T-helper 1 cell (primary cell): Measurements from ENCODE around the gene THSD7B.
"Not testable (repeated sequence)": the region's sequence is repeated elsewhere in the genome, so short reads cannot be mapped to it uniquely, and the experiment has no call there.

Source experiments
- DNase-seq, 5 donors: peaks; one replicate each; pipeline ENCODE4 v3.0.0-alpha.2; 2012 to 2020
- total RNA-seq, 4 donors: gene quantifications; one replicate each; lab custom pipeline; 2026; lab: John Stamatoyannopoulos, UW

The THSD7B gene, protein sequence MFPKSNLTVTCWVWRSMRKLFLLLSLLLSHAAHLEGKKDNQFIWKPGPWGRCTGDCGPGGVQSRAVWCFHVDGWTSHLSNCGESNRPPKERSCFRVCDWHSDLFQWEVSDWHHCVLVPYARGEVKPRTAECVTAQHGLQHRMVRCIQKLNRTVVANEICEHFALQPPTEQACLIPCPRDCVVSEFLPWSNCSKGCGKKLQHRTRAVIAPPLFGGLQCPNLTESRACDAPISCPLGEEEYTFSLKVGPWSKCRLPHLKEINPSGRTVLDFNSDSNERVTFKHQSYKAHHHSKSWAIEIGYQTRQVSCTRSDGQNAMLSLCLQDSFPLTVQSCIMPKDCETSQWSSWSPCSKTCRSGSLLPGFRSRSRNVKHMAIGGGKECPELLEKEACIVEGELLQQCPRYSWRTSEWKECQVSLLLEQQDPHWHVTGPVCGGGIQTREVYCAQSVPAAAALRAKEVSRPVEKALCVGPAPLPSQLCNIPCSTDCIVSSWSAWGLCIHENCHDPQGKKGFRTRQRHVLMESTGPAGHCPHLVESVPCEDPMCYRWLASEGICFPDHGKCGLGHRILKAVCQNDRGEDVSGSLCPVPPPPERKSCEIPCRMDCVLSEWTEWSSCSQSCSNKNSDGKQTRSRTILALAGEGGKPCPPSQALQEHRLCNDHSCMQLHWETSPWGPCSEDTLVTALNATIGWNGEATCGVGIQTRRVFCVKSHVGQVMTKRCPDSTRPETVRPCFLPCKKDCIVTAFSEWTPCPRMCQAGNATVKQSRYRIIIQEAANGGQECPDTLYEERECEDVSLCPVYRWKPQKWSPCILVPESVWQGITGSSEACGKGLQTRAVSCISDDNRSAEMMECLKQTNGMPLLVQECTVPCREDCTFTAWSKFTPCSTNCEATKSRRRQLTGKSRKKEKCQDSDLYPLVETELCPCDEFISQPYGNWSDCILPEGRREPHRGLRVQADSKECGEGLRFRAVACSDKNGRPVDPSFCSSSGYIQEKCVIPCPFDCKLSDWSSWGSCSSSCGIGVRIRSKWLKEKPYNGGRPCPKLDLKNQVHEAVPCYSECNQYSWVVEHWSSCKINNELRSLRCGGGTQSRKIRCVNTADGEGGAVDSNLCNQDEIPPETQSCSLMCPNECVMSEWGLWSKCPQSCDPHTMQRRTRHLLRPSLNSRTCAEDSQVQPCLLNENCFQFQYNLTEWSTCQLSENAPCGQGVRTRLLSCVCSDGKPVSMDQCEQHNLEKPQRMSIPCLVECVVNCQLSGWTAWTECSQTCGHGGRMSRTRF (N-terminal part only)
- total RNA-seq: 0 reads per million in 4 donors

- DNase-seq: no peak
Observed at GRCh38 chr2:136765256-136766072, at the start of gene THSD7B. Gene THSD7B (plus strand): TSS chr2:136765545. CDS start chr2:136882179, 116,634 bp downstream.

DNA sequence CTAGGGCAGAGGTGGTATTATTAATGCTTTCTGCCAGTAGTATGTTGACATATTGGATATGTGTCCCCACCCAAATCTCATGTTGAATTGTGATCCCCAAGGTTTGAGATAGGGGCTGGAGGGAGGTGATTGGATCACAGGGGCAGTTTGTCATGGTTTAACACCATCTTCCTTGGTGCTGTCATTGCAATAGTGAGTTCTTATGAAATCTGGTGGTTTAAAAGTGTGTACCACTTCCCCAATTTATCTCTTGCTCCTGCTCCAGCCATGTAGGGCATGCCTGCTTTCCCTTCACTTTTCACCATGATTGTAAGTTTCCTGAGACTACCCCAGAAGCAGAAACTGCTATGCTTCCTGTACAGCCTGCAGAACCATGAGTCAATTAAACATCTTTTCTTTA, 47.1 kb upstream of the THSD7B start:
- no peak for DNase-seq

GRCh38 chr2:136727973-136728699, 37.2 kb upstream of the THSD7B start:
- DNase-seq: no peak

DNA sequence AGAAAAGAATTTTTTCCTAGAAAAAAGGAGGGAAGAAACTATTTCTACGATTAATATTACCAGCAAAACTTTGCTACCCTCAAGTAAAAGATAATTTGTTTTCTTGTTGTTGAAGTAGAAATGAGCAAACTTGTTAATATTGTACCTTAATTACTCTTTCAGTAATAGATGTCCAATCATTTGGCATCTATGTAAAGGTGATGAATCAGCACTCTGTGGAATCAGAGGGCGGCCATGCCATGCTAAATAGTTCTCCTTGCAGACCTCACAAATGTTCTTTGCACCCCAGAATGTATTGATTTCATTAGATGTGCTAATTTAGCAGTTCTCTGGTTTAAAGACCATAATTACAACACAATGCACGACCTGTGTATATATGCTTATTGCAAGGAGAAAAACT, 29.1 kb upstream of the THSD7B start:
- no peak for DNase-seq

DNA sequence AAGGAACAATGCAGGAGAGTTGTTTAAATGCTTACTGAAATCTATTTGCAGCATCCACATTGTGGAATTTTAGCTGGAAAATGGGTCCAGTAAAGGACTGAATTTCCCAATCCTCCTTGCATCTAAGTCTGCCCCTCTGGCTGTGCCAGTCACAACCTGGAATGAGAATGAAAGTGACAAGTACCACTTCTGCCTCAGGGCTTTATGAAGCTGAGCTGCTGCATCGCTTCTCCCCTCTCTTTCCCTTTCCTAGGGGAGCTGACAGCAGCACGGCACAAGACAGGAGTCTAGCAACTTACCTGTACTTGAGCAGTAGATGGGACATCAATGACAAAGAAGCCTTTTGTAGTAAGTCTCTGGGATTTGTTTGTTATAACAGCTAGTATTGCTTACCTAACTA, 27.3 kb upstream of the THSD7B start:
- DNase-seq: no peak

- DNase-seq: no peak
Observed at GRCh38 chr2:136741471-136741870, 23.9 kb upstream of the THSD7B start.

DNA sequence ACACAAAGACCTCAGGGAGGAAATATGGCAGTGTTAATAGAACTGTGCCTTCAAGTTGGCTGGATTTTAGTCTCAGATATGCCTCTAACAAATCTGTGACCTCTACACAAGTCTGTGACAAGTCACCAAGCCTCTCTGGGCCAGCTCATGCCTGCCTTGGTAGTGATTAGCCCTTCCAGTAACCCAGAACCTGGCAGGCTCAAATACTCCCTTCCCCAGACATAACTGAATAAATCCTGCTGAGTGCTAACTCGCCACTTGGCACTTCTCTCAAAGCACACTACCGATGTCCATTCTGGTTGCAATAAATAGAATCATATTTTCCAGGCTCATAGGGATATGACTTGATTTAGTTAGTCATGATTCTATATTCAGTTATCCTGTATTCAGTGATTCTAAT, 15.3 kb upstream of the THSD7B start:
- DNase-seq: no peak

GRCh38 chr2:136751406-136751805, 13.9 kb upstream of the THSD7B start:
- no peak for DNase-seq

DNA sequence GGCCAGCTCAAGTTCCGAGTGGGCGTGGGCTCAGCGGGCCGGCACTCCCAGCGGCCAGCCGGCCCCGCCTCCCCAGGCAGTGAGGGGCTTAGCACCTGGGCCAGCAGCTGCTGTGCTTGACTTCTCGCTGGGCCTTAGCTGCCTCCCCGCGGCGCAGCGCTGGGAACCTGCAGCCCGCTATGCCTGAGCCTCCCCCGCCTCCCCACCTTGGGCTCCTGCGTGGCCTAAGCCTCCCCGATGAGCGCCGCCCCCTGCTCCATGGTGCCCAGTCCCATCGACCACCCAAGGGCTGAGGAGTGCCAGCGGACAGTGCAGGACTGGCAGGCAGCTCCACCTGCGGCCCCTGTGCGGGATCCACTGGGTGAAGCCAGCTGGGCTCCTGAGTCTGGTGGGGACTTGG, 6.8 kb upstream of the THSD7B start:
- DNase-seq: not testable (repeated sequence)

DNA sequence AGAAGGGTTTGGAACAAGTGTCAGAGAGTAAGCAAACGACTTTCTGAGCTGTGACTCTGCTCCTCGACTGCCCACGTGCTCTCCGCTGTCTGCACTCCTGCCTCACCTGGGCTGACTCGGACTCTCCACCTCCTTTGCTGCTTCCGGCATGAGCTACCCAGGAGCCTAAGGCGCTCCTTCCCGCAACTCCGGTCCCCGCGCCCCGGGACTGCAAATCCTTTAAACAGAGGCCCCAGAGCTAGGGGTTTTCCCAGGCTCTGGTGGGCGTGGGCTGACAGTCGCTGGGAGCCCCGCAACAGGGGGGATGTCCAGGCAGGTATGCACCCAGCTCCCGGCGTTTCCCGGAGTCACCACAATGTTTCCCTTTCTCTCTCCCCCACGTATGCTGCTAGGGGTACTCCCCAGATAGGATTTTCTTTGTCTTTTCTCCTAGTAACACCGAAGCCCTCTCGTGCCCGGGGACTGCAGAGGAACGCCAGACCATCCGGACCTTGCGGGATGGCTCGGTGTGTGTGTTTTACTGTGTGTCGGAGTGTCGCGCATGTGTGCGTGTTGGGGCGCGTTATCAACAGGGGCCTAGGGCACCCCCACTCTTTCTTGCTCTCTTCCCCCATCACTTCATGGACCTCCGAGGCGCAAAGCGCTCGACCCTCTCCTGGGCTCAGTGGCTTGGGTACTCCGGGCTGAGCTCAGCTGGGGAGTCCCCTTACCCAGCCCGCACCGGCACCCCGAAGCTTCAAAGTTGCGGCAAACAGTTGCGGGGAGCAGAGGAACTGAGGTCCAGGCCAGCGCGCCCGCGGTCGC, 691 bp upstream of the THSD7B start:
- no peak for DNase-seq

DNA sequence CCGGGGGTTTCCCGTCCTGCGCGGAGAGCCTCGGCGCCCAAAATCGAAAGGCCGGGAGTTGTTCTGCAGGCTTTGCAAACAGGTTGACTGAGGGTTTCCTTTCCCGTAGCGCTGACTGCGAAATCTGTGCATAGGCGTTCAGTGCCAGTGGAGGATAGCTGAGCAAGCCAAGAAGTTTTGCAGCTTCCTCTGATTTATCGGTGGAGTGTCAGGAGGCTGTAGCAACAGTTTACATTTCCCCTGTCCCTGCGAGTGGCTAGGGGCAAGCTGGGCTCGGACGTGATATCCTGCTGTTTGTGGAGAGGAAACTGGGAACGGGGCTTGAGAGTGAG, 694 bp downstream of the THSD7B start:
- peak in 1 of 5 donors; percentile 4 for DNase-seq

GRCh38 chr2:136767030-136767429, 1.7 kb downstream of the THSD7B start:
- no peak for DNase-seq

DNA sequence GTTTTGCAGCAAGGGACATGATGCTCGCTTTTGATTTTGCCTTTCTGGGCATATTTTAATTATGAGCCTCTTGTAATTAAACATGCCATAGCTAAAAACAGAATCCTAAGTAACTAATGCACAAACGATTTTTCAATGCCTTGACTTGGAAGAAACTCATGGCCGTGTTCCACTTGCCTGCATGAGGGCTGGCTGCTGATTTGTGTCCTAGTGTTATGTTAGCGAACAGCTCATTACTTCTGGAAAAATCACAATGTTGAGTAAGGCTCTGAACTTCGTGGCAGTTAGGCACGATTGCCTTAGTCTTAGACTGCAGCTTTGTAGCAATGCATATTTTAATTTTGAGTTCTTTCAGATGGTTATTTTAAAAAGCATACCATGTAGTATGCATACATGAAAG, 4.5 kb downstream of the THSD7B start:
- no peak for DNase-seq

DNA sequence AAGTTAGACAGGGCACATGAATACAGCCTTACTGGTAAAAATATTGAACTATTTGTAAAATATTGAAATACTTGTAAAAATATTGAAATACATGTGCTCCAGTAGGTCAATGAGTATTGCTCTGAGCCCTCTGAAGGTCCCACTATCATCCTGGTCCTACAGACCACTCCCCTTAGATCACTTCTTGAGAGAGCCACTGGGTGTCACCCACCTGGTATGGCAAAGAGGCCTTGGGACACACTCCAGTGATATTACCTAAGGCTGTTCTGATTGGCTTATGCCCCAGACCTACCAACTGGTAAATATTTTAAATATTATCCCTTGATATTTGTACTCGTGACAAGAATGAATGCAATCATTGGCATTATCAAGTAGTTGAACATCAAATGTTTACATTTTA, 5.0 kb downstream of the THSD7B start:
- DNase-seq: no peak

DNA sequence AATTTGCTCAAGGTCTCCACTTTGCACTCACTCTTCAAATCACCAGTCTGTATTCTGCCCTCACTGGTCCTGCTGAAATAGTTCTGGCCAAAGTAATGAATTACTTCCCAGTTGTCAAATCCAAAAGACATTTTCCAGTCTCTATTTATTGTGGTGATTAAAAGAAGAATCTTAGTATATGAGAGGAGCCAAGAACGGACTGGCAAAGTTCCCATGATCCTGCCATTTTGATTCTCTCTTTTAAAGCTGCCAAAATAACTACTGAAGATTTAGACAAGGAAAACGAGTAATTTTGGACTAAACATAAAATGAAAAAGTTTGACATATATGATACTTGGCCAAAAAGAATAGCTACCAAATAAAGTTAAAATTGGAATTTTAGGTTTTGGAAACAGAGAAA, 12.0 kb downstream of the THSD7B start:
- no peak for DNase-seq

DNA sequence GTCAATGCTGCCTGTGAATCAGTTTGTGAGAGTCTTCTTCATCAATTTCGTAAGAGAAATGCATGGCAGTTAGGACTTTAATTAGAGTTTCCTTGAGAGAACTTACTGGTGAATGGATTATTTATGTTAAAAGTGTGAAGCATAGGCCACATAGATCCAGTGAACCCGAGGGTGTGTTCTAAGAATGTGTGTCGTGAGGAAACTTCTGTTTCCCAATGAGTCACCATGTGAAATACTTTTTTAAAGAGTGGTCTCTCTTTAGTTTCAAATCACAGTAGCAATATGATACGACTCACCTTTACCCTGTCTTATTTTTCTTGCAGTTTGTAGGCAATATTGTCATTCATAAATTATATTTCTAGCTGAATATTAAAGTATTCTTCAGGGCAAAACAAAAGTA, 18.5 kb downstream of the THSD7B start:
- DNase-seq: no peak

GRCh38 chr2:136785215-136785614, 19.9 kb downstream of the THSD7B start:
- DNase-seq: no peak

- DNase-seq: no peak
Observed at GRCh38 chr2:136787970-136788369, 22.6 kb downstream of the THSD7B start.

DNA sequence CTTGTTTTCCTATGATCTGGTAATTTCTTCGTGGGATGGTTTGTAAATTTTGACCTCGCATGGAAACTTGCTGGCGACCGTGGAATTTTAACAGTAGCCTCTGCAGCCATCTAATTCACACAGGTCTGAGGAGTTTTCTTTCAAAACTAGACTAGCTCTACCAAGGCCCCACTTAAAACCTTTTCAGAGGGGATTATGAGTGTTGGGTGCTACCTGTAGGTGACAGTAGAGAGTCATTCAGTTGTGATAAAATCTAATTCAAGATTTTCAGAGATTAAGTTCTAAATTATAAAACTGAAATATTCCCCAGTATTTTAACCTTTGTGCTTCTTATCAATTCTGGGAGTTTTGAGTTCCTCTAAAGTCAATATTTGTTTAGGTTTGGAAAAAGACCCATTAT, 31.0 kb downstream of the THSD7B start:
- no peak for DNase-seq

GRCh38 chr2:136798766-136799165, 33.4 kb downstream of the THSD7B start:
- DNase-seq: no peak

DNA sequence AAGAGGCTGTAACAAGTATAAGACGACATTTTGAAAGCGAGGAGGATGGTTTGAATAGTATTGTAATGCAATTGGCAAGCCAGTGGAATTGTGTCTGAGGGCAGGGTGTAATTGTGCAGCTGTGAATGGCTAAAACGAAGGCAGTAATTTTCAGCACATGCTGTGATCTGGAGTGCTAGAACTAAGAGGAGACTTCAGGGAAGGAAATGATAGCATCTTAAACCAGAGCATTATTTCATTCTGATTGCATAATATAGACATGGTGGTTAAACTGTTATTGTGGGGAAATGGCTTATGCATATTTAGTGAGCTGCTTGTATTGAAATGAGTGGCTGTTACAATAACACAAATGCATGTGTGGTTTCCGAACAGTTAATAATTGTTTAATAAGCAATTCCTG, 36.3 kb downstream of the THSD7B start:
- no peak for DNase-seq
